Amniotic epithelial cell (primary cell): ENCODE measurements around the gene TCL1A.

Experiments
- DNase-seq: peaks from one replicate; pipeline ENCODE4 v3.0.0-alpha.2; 2010; ENCODE audit warnings: low read depth

Gene TCL1A

DNA sequence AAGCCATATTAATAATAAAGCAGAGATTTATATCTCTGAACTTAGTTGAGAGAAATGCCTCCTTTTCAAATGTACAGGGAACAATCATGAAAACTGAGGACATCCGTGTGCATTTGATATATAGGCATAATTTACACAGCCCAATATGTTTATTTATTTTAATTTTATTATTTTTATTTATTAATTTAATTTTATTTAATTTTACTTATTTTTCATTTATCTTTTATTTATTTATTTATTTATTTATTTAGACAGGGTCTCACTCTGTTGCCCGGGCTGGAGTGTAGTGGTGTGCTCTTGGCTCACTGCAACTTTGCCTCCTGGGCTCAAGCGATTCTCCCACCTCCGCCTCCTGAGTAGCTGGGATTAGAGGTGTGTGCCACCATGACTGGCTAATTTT, 8.4 kb downstream of the TCL1A start:
- no peak for DNase-seq

- DNase-seq: no peak
These were observed 10.1 kb downstream of the TCL1A start for GRCh38 chr14:95703805-95704204.

- no peak for DNase-seq
These were observed 10.6 kb downstream of the TCL1A start for GRCh38 chr14:95703341-95703740.

DNA sequence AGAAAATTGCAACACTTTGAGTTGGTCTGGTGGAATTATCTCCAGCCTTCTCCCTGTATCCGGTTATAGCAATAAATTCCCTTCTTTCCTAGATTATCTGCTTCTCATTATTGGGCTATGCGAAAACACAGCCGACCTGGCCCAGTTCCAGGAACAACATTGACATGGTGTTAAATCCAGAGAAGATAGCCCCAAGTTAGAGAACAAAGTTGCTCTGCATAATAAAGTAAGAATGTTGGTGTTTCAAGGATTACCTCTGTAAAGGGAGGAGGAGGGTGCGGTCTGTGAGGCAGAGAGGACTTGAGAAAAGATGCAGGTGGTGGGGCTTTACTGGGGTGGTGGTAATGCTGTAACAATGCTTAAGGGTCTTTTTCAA, 12.1 kb downstream of the TCL1A start:
- no peak for DNase-seq

- no peak for DNase-seq
These were observed 13.5 kb downstream of the TCL1A start for GRCh38 chr14:95700221-95700976.

- DNase-seq: no peak
These were observed 14.5 kb downstream of the TCL1A start for GRCh38 chr14:95699412-95699811.

- DNase-seq: no peak
These were observed 15.6 kb downstream of the TCL1A start for GRCh38 chr14:95698287-95698686.

GRCh38 chr14:95697764-95698163, 16.2 kb downstream of the TCL1A start:
- DNase-seq: no peak

GRCh38 chr14:95696741-95697140, 17.2 kb downstream of the TCL1A start:
- no peak for DNase-seq

DNA sequence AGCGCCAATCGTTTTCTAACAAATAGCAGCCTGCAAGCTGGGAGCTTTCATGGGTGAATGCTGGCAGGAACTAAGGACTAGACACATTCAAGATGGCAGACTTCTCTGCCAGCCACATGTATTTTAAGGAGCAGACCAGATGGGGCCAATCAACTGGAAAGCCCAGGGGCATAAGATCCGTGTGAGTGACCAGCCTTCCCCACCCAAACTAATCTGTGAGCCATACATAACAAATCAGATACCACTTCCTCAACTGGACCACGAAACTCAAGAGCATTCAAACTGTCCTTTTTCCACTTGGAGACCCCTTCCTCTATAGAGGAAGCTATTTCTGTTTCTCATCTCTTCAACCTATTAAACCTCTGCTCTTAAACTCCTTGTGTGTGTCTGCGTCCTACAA, 18.0 kb downstream of the TCL1A start:
- no peak for DNase-seq

DNA sequence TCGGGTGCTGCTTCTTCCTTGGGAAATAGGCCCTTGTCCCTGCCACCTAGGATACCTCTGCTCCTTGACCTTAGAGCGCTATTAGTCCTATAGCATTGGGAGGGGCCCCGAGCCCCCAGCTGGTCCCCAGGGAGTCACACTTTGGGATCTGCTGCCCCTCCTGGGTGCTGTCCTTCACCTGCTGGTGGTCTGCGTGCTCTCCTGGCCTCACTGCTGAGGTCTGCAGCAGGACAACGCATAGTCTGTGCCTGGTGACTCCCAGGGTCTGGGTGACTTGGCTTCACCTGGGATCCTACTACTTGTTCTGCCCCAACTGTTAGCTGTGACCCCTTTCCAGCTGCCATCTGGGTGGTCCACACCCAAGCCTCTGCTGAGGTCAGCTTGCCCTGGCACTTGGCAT, 18.9 kb downstream of the TCL1A start:
- no peak for DNase-seq

- DNase-seq: no peak
These were observed 21.8 kb downstream of the TCL1A start for GRCh38 chr14:95692109-95692508.

DNA sequence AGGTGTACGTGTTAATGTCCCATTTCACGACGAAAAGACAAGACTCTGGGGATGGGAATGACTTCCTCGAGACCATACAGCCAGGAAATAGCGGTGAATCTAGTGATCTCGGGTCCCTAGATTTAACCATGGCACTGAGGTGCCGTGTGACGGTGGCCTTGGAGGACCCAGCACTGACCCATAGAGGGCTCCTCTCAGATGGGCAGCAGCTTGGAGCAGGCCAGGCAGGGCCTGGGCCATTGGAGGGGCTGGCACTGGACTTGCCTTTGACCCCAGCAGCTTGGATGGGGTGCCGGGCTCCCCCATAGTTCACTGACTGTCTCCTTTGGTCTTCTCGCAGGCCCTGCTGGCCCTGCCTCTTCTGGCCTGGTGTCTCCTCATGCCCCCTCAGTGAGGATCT, 22.3 kb downstream of the TCL1A start:
- DNase-seq: no peak

GRCh38 chr14:95690815-95691214, 23.1 kb downstream of the TCL1A start:
- DNase-seq: no peak

DNA sequence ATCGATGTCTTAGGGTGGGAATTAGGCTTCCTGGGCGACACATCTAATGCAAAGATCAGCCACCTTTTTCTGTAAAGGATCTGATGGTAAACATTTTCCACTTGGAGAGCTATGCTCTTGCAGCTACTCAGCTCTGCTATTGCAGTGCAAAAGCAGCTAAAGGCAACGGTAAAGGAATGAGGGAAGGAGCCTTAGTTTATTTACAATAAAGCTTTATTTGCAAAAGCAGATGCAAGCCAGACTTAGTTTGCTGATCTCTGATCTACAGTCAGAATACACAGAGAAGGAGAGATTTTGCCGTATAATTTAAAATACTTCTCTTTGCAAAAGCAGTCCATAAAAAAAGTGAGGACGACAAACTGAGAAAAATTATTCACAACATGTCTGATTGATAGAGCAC, 24.5 kb downstream of the TCL1A start:
- no peak for DNase-seq

- no peak for DNase-seq
These were observed 27.0 kb downstream of the TCL1A start for GRCh38 chr14:95686935-95687334.

DNA sequence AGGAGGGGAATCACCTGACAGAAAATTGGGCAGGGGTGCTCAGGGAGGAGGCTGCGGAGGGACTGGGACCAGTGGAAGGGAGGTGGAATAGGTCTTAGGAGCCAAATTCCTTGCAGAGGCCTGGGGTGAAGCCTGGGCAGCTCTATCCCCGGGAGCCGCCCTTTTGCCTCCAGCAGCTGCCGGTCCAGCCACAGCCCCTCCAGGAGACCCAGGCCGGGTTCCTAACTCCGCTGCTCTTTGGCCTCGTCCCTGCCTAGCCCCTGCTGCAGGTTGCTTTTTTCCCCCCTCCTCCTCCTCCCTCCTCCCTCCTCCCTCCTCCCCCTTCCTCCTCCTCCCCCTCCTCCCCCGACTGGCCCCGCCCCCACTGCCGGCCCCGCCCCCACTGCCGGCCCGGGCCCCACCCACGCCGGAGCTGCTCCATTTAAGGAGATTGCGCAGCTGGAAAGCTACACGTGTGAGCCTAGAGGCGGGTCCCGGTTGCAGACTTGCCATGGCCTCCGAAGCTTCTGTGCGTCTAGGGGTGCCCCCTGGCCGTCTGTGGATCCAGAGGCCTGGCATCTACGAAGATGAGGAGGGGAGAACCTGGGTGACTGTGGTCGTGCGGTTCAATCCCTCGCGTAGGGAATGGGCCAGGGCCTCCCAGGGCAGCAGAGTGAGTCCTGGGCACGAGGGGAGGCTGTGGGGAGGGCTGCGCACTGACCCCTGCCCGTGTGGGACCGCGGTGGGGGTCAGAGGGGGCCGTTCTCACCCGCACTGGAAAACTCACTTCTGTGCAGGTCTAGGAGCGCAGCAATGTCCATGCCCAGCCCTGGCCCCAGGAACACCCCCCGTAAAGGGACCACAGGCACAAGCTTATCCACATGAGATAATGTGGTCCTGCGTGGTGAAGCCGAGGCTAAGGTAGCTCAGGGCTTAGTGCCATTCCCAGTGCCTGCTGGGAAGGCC, 27.7 kb downstream of the TCL1A start, which contains the start of gene TCL1B:
TCL1B (plus strand) TSS at position 449 of the 945 bp plus-strand sequence; CDS start at position 491, 42 bp downstream.
- no peak for DNase-seq

DNA sequence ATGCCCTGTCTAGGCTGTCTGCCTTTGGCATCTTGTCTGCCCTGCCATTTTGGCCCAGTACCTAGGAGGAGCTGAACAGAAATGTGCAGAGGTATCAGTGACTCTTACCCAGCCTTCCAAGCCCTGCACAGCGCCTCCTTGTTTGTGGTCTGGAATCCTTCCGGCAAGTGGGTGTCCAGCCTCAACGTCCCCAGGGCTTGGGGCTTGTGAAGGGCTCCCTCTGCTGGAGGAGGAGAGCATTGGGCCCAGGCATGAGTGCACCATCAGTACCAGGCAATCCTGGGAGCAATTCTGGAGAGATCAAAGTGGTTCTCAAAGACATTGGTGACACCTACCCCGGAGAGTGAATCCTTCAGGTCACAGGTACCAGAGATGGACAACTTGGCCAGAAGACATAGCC, 30.1 kb downstream of the TCL1A start:
- DNase-seq: no peak

GRCh38 chr14:95681153-95681552, 32.8 kb downstream of the TCL1A start:
- DNase-seq: no peak

GRCh38 chr14:95679998-95680735, 33.8 kb downstream of the TCL1A start:
- no peak for DNase-seq

DNA sequence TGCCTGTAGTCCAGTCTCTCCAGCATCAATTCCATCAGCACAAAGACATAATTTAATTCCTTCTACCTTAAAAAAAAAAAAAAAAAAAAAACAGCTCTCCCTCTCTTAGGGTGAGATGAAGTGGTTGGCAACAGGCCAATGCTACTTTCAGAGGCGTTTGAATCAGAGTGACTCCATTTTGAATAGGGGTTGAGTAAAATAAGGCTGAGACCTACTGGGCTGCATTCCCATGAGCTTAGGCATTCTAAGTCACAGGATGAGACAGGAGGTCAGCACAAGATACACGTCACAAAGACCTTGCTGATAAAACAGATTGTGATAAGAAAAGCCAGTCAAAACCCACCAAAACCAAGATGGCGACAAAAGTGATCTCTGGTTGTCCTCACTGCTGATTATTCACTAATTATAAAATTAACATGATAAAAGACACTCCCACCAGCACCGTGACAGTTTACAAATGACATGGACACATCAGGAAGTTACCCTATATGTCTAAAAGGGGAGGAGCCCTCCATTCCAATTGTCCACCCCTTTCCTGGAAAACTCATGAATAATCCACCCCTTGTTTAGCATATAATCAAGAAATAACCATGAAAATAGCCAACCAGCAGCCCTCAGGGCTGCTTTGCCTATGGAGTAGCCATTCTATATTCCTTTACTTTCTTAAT, 34.6 kb downstream of the TCL1A start:
- no peak for DNase-seq
